A204.1 (cell line): ENCODE results near the gene GNAT2.
A peak's percentile ranks its signal among the peaks of the same experiment; 100 is the strongest.
"Not testable (repeated sequence)": the region's sequence is repeated elsewhere in the genome, so short reads cannot be mapped to it uniquely, and the experiment has no call there.

Experiments
- FAIRE-seq: peaks from 2 replicates; lab custom pipeline; 2012; peaks lifted over from hg19 to GRCh38; lab: Jason Lieb, UNC

Gene GNAT2

GRCh38 chr1:109619576-109620400 is at the start of gene GNAT2, which contains the start of gene AMPD2:
Gene GNAT2, minus strand, starts transcription at chr1:109619616. Its CDS starts 6,746 bp downstream, at chr1:109612870.
Gene AMPD2, plus strand, starts transcription at chr1:109619837. Its CDS starts 1,339 bp downstream, at chr1:109621176.
- FAIRE-seq, result no peak

- no peak for FAIRE-seq
These were observed 48.8 kb upstream of the GNAT2 start for GRCh38 chr1:109668123-109668775.

- FAIRE-seq, result no peak
These were observed 48.2 kb upstream of the GNAT2 start, which contains the start of gene GSTM2 for GRCh38 chr1:109667452-109668122. Gene GSTM2, plus strand, starts transcription at chr1:109668057. Its CDS starts 59 bp downstream, at chr1:109668116.

GRCh38 chr1:109664671-109665070 is 45.3 kb upstream of the GNAT2 start:
- FAIRE-seq, result no peak

- FAIRE-seq, result no peak
These were observed 42.0 kb upstream of the GNAT2 start for GRCh38 chr1:109661391-109661790.

GRCh38 chr1:109660691-109661026 is 41.2 kb upstream of the GNAT2 start:
- not testable (repeated sequence) for FAIRE-seq

- FAIRE-seq, result no peak
These were observed 40.7 kb upstream of the GNAT2 start for GRCh38 chr1:109659997-109660690.

GRCh38 chr1:109659145-109659544 is 39.7 kb upstream of the GNAT2 start:
- no peak for FAIRE-seq

- FAIRE-seq, result no peak
These were observed 39.2 kb upstream of the GNAT2 start for GRCh38 chr1:109658533-109659042.

GRCh38 chr1:109657970-109658369 is 38.6 kb upstream of the GNAT2 start:
- no peak for FAIRE-seq

- FAIRE-seq, result no peak
These were observed 38.0 kb upstream of the GNAT2 start for GRCh38 chr1:109657395-109657794.

- no peak for FAIRE-seq
These were observed 36.5 kb upstream of the GNAT2 start, which contains the start of gene GSTM4 for GRCh38 chr1:109655615-109656519. Gene GSTM4, plus strand, starts transcription at chr1:109656099. Its CDS starts 291 bp downstream, at chr1:109656390.

GRCh38 chr1:109654519-109654918 is 35.1 kb upstream of the GNAT2 start:
- FAIRE-seq, result no peak

- FAIRE-seq, result no peak
These were observed 33.9 kb upstream of the GNAT2 start for GRCh38 chr1:109653306-109653705.

GRCh38 chr1:109652402-109652801 is 33.0 kb upstream of the GNAT2 start:
- no peak for FAIRE-seq

GRCh38 chr1:109650609-109651008 is 31.2 kb upstream of the GNAT2 start:
- FAIRE-seq, result no peak

- FAIRE-seq, result peak; percentile 96
These were observed 30.1 kb upstream of the GNAT2 start for GRCh38 chr1:109649491-109649914.

GRCh38 chr1:109644670-109645069 is 25.3 kb upstream of the GNAT2 start:
- FAIRE-seq, result no peak

GRCh38 chr1:109643385-109644230 is 24.2 kb upstream of the GNAT2 start:
- FAIRE-seq, result no peak

GRCh38 chr1:109642626-109643025 is 23.2 kb upstream of the GNAT2 start:
- no peak for FAIRE-seq
